Stimulated activated naive CD8-positive, alpha-beta T cell treated with anti-CD3 and anti-CD28 coated beads, Interleukin-15, amount 100 ng/mL, for 72 hours (primary cell): ENCODE results near the gene CPEB4.
A peak's percentile ranks its signal among the peaks of the same experiment; 100 is the strongest.

ENCODE experiments used
- ATAC-seq: fragments of 150-1000 bp; cut with Tn5 transposase; 2 replicates; pipeline ENCODE4 v1.10.0; 2021; ENCODE audit warnings: mild to moderate bottlenecking, moderate library complexity
- DNase-seq, 2 donors: peaks; one replicate each; pipeline ENCODE4 v3.0.0; 2021 to 2022
- H3K27ac Mint-ChIP-seq, 2 donors: one replicate each; pipeline ENCODE4 v1.8.0; 2022; ENCODE audit warnings: mild to moderate bottlenecking in 2 of 2, mixed read lengths in 2 of 2, moderate library complexity in 2 of 2
- H3K27me3 Mint-ChIP-seq: one replicate; pipeline ENCODE4 v1.8.0; 2022; ENCODE audit warnings: mixed read lengths
- H3K4me1 Mint-ChIP-seq: one replicate; pipeline ENCODE4 v1.8.0; 2022; ENCODE audit warnings: mild to moderate bottlenecking, mixed read lengths
- H3K4me3 Mint-ChIP-seq, 2 donors: one replicate each; pipeline ENCODE4 v1.8.0; 2022; ENCODE audit warnings: mild to moderate bottlenecking in 2 of 2, mixed read lengths in 2 of 2, moderate library complexity in 1 of 2
- H3K9me3 Mint-ChIP-seq, 2 donors: one replicate each; pipeline ENCODE4 v1.8.0; 2022; ENCODE audit warnings: mixed read lengths in 2 of 2

Gene CPEB4

GRCh38 chr5:173932695-173933139 lies 44.6 kb downstream of the CPEB4 start:
- ATAC-seq: no peak
- Mint-ChIP-seq H3K4me3 (no peak overlapping the region), H3K9me3 (no peaks in the 10 kb centered on the region), H3K4me1 (peaks cover 5% of the 10 kb centered on the region), H3K27me3 (no peaks in the 10 kb centered on the region), H3K27ac (no peak overlapping the region)
- no peak for DNase-seq

GRCh38 chr5:173933901-173934300 lies 45.8 kb downstream of the CPEB4 start:
- Mint-ChIP-seq H3K27me3 (no peaks in the 10 kb centered on the region), H3K27ac (no peak overlapping the region), H3K4me3 (no peak overlapping the region), H3K4me1 (peaks cover 5% of the 10 kb centered on the region), H3K9me3 (no peaks in the 10 kb centered on the region)
- ATAC-seq: no peak
- no peak for DNase-seq

- H3K9me3 Mint-ChIP-seq: no peaks in the 10 kb centered on the region
- H3K27me3 Mint-ChIP-seq: no peaks in the 10 kb centered on the region
- no peak overlapping the region for H3K4me3 Mint-ChIP-seq
- no peak for ATAC-seq
- no peak overlapping the region for H3K27ac Mint-ChIP-seq
- no peak for DNase-seq
- peaks cover 5% of the 10 kb centered on the region for H3K4me1 Mint-ChIP-seq
These were observed 47.2 kb downstream of the CPEB4 start for GRCh38 chr5:173935396-173935795.

DNA sequence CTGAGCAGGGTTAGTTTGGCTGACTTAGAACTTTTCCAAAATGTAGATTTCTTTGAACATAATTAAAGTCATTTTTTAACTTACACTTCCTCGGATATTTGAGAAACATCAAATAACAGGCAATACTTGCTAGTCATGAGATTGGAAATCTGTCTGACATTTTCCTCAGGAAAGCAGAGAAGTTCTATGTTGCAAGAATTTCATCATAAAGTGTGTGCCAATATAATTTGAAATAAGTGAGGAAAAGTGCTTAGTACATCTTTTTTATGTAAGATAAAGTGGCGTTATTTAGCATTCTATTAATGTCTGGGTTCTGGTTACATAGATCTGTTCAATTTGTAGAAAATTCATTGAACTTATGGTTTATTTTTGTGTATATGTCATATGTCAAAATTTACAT lies 52.1 kb downstream of the CPEB4 start:
- H3K27ac Mint-ChIP-seq: no peak overlapping the region
- H3K4me1 Mint-ChIP-seq: peaks cover 5% of the 10 kb centered on the region
- DNase-seq: no peak
- no peaks in the 10 kb centered on the region for H3K9me3 Mint-ChIP-seq
- no peaks in the 10 kb centered on the region for H3K27me3 Mint-ChIP-seq
- ATAC-seq: no peak
- no peak overlapping the region for H3K4me3 Mint-ChIP-seq

- DNase-seq (no peak), ATAC-seq (no peak)
- H3K4me1 Mint-ChIP-seq: peaks cover 5% of the 10 kb centered on the region
- H3K27me3 Mint-ChIP-seq: no peaks in the 10 kb centered on the region
- no peak overlapping the region for H3K27ac Mint-ChIP-seq
- H3K9me3 Mint-ChIP-seq: no peaks in the 10 kb centered on the region
- no peak overlapping the region for H3K4me3 Mint-ChIP-seq
These were observed 53.0 kb downstream of the CPEB4 start for GRCh38 chr5:173941102-173941501.

DNA sequence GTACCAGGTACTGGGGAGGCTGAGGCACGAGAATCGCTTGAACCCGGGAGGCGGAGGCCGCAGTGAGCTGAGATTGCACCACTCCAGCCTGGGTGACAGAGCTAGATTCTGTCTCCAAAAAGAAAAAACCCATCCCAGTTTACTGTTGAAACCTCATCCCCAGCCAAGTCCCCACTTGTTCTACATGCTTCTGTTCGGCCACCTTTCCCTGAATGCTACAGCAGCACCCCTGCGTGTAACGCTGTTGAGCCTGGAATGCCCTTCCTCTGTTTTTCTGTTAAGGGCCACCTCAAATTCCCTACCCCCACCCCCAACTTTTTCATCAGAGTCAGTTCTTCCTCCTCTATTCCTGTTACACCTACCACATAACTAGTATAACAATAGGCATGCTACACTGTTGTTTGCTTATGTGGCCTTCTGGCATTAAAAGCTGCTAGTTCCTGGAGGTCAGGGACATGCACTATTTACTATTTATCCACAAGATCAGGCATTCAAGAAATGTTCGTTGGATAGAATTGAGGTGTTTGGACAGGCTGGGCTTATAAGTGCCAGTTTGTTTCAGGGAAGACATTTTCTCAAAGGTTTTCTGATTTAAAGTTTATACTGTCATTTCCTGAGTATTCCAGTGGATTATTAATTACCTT lies 53.7 kb downstream of the CPEB4 start:
- H3K4me3 Mint-ChIP-seq: no peak overlapping the region
- peak overlapping the region in 1 of 2 donors; percentile 76 for H3K27ac Mint-ChIP-seq
- H3K4me1 Mint-ChIP-seq: peaks cover 5% of the 10 kb centered on the region
- no peaks in the 10 kb centered on the region for H3K9me3 Mint-ChIP-seq
- no peaks in the 10 kb centered on the region for H3K27me3 Mint-ChIP-seq
- DNase-seq (no peak), ATAC-seq (no peak)

- Mint-ChIP-seq H3K4me3 (no peak overlapping the region), H3K4me1 (no peaks in the 10 kb centered on the region), H3K27me3 (no peaks in the 10 kb centered on the region), H3K27ac (peak overlapping the region in 1 of 2 donors; percentile 41), H3K9me3 (no peaks in the 10 kb centered on the region)
- ATAC-seq: no peak
- no peak for DNase-seq
These were observed 56.4 kb downstream of the CPEB4 start for GRCh38 chr5:173944511-173944910.

GRCh38 chr5:173945160-173945559 lies 57.0 kb downstream of the CPEB4 start:
- no peak overlapping the region for H3K4me3 Mint-ChIP-seq
- ATAC-seq (no peak), DNase-seq (no peak)
- H3K4me1 Mint-ChIP-seq: no peaks in the 10 kb centered on the region
- no peaks in the 10 kb centered on the region for H3K9me3 Mint-ChIP-seq
- no peak overlapping the region for H3K27ac Mint-ChIP-seq
- H3K27me3 Mint-ChIP-seq: no peaks in the 10 kb centered on the region

GRCh38 chr5:173946323-173946722 lies 58.2 kb downstream of the CPEB4 start:
- Mint-ChIP-seq H3K4me1 (no peaks in the 10 kb centered on the region), H3K27me3 (no peaks in the 10 kb centered on the region), H3K9me3 (no peaks in the 10 kb centered on the region), H3K27ac (no peak overlapping the region), H3K4me3 (no peak overlapping the region)
- ATAC-seq: no peak
- no peak for DNase-seq

DNA sequence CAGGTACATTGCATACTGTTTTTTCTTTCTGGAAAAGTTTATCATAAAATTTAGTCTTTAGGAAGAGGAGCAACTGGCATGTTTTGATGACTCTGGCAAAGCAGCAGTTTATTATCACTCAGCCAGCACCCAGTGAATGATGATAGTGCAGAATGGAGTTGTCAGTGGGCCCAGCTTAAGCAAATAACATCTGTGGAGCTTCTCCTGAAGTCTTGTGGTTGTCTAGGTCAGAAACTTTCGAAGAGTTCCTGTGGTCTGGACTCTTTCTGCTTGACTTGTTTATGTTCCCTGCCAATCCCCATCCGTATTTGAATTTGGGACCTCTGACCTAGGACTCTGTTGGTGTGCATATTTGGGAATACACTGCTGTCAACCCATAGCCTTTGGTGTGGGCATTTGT lies 62.7 kb downstream of the CPEB4 start:
- no peaks in the 10 kb centered on the region for H3K4me1 Mint-ChIP-seq
- no peak overlapping the region for H3K4me3 Mint-ChIP-seq

DNA sequence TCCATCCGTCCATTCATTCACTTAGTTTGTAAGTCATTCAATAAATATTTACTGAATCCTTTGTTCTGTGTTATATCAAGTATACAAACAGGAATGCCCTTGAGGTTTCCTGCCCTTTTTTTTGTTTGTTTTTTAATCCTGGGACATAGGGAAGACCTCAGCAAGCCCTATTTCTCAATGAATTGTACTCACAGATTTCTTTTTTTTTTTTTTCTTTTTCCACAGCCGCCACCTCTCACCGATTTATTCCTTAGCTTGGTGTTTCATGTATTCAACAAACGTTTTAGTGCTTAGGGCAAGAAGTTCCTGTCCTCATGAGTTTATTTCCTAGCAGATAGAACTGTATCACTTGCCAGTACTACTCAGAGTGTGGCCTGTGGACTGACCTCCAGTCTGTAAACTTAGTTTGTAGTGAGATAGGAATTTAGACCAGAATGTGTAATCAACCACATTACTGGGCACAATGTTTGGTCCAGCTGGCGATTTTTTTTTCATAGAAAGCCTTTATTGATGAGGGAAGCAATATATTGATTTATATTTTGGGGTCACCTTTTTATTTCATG lies 65.5 kb downstream of the CPEB4 start:
- H3K9me3 Mint-ChIP-seq: no peaks in the 10 kb centered on the region
- no peaks in the 10 kb centered on the region for H3K27me3 Mint-ChIP-seq
- ATAC-seq: no peak
- no peak overlapping the region for H3K27ac Mint-ChIP-seq
- no peaks in the 10 kb centered on the region for H3K4me1 Mint-ChIP-seq
- no peak for DNase-seq
- H3K4me3 Mint-ChIP-seq: no peak overlapping the region

More for the DNA sequence above, 62.7 kb downstream of the CPEB4 start:
- DNase-seq (no peak), ATAC-seq (no peak)
- Mint-ChIP-seq H3K9me3 (no peaks in the 10 kb centered on the region), H3K27me3 (no peaks in the 10 kb centered on the region), H3K27ac (no peak overlapping the region)

DNA sequence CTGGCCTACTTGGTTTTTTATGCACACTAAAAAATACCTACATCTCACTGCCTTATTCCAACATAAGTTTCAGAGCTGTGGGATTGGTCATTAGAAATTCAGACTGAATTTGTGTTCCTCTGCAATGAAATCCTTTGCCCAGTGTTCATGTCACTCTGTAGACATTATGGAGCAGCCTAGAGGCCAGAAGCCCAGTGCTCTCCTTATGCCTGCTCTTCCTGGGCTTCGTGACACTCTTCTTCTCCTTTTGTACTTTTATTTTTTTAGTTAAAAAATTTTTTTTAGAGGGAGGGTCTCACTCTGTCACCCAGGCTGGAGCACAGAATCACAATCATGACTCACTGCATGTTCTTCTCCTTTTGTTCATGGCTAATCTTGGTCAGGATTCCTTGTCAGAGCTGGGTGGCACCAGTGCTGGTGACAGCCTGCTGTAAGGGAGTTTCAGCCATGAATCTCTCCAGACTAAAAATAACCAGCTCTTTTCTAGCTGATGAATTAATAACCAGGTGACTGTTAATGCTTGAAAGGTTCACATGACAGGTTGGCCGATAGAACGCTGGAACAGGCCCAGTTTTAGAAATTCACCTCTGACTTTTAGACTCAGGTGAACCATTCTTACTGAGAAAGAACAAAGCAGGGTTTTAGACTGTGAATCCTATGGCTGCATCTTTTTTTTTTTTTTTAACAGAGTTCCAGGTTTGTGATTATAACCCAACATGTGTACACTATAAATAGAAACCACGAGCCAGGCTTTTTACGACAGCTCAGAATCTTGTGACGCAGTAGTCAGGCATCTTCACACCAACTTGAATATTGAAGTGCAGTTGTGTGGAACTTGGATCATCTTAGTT lies 66.7 kb downstream of the CPEB4 start:
- Mint-ChIP-seq H3K4me3 (no peak overlapping the region), H3K9me3 (no peaks in the 10 kb centered on the region), H3K27ac (no peak overlapping the region), H3K4me1 (no peaks in the 10 kb centered on the region), H3K27me3 (no peaks in the 10 kb centered on the region)
- no peak for DNase-seq
- ATAC-seq: no peak

GRCh38 chr5:173960986-173961385 lies 72.8 kb downstream of the CPEB4 start:
- ATAC-seq (no peak), DNase-seq (no peak)
- Mint-ChIP-seq H3K27ac (no peak overlapping the region), H3K27me3 (no peaks in the 10 kb centered on the region), H3K4me3 (no peak overlapping the region), H3K9me3 (no peaks in the 10 kb centered on the region), H3K4me1 (peaks cover 17% of the 10 kb centered on the region)

- H3K4me3 Mint-ChIP-seq: no peak overlapping the region
These were observed 73.3 kb downstream of the CPEB4 start for GRCh38 chr5:173961418-173961817.

DNA sequence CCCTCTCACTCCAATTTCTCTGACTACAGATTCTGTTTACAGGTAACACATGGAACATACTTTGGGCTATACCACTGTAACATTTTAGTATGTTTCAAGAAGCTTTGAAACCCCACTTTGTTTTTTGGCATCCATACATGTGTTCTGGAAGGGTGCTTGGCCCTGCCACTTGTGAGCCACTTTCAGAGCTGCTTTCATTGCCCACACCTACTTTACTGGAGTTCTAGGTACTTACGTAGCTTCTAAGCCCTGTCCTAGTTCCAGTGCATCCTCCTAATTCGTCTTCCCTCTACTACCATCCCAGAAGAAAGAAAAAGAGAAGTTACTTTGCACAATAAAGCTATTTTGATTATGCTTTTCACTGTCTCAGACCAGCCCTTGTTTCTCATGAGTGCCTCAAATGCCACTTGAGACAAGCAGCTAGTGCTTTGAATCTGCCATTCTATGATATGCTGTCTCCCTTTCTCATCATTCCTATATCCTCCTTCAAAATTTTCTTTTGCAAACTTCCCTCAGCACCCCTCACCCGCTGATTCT lies 74.4 kb downstream of the CPEB4 start:
- H3K4me1 Mint-ChIP-seq: peaks cover 17% of the 10 kb centered on the region
- H3K27me3 Mint-ChIP-seq: no peaks in the 10 kb centered on the region
- no peak for DNase-seq
- ATAC-seq: no peak
- H3K4me3 Mint-ChIP-seq: no peak overlapping the region
- H3K27ac Mint-ChIP-seq: no peak overlapping the region
- H3K9me3 Mint-ChIP-seq: no peaks in the 10 kb centered on the region

More at GRCh38 chr5:173961418-173961817, 73.3 kb downstream of the CPEB4 start:
- peaks cover 17% of the 10 kb centered on the region for H3K4me1 Mint-ChIP-seq
- ATAC-seq (no peak), DNase-seq (no peak)
- H3K9me3 Mint-ChIP-seq: no peaks in the 10 kb centered on the region
- peak overlapping the region in 1 of 2 donors; percentile 52 for H3K27ac Mint-ChIP-seq
- H3K27me3 Mint-ChIP-seq: no peaks in the 10 kb centered on the region
